ENCODE data around the gene TCTN3.

DNA sequence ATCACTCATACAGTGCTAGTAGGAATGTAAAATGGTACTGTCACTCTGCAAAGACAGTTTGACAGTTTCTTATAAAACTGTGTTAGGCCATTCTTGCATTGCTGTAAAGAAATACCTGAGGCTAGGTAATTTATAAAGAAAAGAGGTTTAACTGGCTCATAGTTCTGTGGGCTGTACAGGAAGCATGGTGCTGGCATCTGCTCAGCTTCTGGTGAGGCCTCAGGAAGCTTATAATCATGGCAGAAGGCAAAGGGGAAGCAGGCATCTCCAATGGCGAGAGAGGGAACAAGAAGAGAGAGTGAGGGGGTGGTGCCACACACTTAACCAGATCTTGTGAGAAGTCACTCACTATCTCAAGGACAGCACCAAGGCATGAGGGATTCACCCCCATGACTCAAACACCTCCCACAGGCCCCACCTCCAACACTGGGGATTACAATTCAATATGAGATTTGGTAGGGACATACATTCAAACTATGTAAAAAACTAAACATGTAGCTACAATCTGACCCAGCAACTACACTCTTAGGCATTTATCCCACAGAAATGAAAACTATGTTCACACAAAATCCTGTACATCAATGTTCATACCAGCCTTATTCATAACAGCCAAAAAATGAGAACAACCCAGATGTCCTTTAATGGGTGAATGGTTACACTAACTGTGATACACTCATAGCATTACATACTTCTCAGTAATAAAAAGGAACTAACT lies 42.2 kb downstream of the TCTN3 start:
- no peak for TF ChIP-seq POLR2A (IDR thresholded peaks at IDR 0.05; ENCODE audit: low read depth, low read length)
- TF ChIP-seq SIN3A (IDR thresholded peaks at IDR 0.05; ENCODE audit: low read depth, low read length): no peak
- TF ChIP-seq POU2F2 (IDR thresholded peaks at IDR 0.05; ENCODE audit: borderline replicate concordance, low read depth, low read length): no peak
- TF ChIP-seq, protein P1, sequence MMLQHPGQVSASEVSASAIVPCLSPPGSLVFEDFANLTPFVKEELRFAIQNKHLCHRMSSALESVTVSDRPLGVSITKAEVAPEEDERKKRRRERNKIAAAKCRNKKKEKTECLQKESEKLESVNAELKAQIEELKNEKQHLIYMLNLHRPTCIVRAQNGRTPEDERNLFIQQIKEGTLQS (IDR thresholded peaks at IDR 0.05; ENCODE audit: borderline replicate concordance, extremely low read depth, low read depth, low read length): no peak
- TF ChIP-seq, protein P2, sequence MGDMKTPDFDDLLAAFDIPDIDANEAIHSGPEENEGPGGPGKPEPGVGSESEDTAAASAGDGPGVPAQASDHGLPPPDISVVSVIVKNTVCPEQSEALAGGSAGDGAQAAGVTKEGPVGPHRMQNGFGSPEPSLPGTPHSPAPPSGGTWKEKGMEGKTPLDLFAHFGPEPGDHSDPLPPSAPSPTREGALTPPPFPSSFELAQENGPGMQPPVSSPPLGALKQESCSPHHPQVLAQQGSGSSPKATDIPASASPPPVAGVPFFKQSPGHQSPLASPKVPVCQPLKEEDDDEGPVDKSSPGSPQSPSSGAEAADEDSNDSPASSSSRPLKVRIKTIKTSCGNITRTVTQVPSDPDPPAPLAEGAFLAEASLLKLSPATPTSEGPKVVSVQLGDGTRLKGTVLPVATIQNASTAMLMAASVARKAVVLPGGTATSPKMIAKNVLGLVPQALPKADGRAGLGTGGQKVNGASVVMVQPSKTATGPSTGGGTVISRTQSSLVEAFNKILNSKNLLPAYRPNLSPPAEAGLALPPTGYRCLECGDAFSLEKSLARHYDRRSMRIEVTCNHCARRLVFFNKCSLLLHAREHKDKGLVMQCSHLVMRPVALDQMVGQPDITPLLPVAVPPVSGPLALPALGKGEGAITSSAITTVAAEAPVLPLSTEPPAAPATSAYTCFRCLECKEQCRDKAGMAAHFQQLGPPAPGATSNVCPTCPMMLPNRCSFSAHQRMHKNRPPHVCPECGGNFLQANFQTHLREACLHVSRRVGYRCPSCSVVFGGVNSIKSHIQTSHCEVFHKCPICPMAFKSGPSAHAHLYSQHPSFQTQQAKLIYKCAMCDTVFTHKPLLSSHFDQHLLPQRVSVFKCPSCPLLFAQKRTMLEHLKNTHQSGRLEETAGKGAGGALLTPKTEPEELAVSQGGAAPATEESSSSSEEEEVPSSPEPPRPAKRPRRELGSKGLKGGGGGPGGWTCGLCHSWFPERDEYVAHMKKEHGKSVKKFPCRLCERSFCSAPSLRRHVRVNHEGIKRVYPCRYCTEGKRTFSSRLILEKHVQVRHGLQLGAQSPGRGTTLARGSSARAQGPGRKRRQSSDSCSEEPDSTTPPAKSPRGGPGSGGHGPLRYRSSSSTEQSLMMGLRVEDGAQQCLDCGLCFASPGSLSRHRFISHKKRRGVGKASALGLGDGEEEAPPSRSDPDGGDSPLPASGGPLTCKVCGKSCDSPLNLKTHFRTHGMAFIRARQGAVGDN (IDR thresholded peaks at IDR 0.05): no peak
- TF ChIP-seq, protein P3, sequence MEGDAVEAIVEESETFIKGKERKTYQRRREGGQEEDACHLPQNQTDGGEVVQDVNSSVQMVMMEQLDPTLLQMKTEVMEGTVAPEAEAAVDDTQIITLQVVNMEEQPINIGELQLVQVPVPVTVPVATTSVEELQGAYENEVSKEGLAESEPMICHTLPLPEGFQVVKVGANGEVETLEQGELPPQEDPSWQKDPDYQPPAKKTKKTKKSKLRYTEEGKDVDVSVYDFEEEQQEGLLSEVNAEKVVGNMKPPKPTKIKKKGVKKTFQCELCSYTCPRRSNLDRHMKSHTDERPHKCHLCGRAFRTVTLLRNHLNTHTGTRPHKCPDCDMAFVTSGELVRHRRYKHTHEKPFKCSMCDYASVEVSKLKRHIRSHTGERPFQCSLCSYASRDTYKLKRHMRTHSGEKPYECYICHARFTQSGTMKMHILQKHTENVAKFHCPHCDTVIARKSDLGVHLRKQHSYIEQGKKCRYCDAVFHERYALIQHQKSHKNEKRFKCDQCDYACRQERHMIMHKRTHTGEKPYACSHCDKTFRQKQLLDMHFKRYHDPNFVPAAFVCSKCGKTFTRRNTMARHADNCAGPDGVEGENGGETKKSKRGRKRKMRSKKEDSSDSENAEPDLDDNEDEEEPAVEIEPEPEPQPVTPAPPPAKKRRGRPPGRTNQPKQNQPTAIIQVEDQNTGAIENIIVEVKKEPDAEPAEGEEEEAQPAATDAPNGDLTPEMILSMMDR (IDR thresholded peaks at IDR 0.05 in 2 of 3, conservative IDR thresholded peaks at IDR 0.05 in 1 of 3; ENCODE audit: control insufficient read depth in 2 of 3, extremely low read depth in 1 of 3, insufficient read depth in 1 of 3, low read depth in 3 of 3, low read length in 3 of 3): no peak
- no peak for TF ChIP-seq NRF1 (conservative IDR thresholded peaks at IDR 0.05; ENCODE audit: low read depth, low read length)
- TF ChIP-seq POLR2AphosphoS5 (IDR thresholded peaks at IDR 0.05; ENCODE audit: low read length): no peak
- TF ChIP-seq CEBPB (IDR thresholded peaks at IDR 0.05; ENCODE audit: borderline replicate concordance in 1 of 2, low read depth in 2 of 2, low read length in 2 of 2): no peak
- TF ChIP-seq, protein P4, sequence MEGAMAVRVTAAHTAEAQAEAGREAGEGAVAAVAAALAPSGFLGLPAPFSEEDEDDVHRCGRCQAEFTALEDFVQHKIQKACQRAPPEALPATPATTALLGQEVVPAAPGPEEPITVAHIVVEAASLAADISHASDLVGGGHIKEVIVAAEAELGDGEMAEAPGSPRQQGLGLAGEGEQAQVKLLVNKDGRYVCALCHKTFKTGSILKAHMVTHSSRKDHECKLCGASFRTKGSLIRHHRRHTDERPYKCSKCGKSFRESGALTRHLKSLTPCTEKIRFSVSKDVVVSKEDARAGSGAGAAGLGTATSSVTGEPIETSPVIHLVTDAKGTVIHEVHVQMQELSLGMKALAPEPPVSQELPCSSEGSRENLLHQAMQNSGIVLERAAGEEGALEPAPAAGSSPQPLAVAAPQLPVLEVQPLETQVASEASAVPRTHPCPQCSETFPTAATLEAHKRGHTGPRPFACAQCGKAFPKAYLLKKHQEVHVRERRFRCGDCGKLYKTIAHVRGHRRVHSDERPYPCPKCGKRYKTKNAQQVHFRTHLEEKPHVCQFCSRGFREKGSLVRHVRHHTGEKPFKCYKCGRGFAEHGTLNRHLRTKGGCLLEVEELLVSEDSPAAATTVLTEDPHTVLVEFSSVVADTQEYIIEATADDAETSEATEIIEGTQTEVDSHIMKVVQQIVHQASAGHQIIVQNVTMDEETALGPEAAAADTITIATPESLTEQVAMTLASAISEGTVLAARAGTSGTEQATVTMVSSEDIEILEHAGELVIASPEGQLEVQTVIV (IDR thresholded peaks at IDR 0.05; ENCODE audit: borderline replicate concordance, partially characterized antibody): no peak
- no peak for TF ChIP-seq CHD2 (IDR thresholded peaks at IDR 0.05; ENCODE audit: borderline replicate concordance, low read depth, low read length)
- no peak for TF ChIP-seq SMAD1 (IDR thresholded peaks at IDR 0.05; ENCODE audit: low read depth, partially characterized antibody)

Data from GM12878 (cell line).